ENCODE results near the gene CBFA2T3. TPM values are rescaled to one million over a fixed set of nuclear protein-coding genes. Genes with fewer than 3 reads are reported as not detected.
A peak's percentile ranks its signal among the peaks of the same experiment; 100 is the strongest.

Gene CBFA2T3
- total RNA-seq, 8 experiments from 2014 or later, result 0.41 to 3.4 (median 1.2) TPM

- H3K4me3 ChIP-seq, result no peak overlapping the region
- in situ Hi-C loops (cut with MboI; ENCODE audit: low pct_unique_long_range_greater_than_20kb in 2 of 9, low sequenced_read_pairs in 9 of 9, unreplicated experiment in 9 of 9), result loop anchor here in 2 of 9 experiments (25.0 kb wide), 2 partner anchors 231 to 281 kb away; partner anchors contain the start of genes CDH15 (in 1 of the 2), SLC22A31 (in 1 of the 2) and ZNF778 (in 1 of the 2)
- ATAC-seq (replicated peaks in 6 of 8), result no peak
- H3K4me1 ChIP-seq (replicated peaks in 1 of 2), result peaks cover 24 to 36% of the 10 kb centered on the region in 2 donors
- H3K27ac ChIP-seq, result no peak overlapping the region
- WGBS, 10 experiments, result 83% methylated on average over 1 of the region's 20 CpGs; no CpG with 5 or more reads in 9 of the 10 experiments
Measured at GRCh38 chr16:88931373-88931900, 45.6 kb downstream of the CBFA2T3 start.

- in situ Hi-C loops (cut with MboI; ENCODE audit: low pct_unique_long_range_greater_than_20kb in 2 of 9, low sequenced_read_pairs in 9 of 9, unreplicated experiment in 9 of 9), result loop anchor here in 2 of 9 experiments (25.0 kb wide), 2 partner anchors 232 to 282 kb away; partner anchors contain the start of genes CDH15 (in 1 of the 2), SLC22A31 (in 1 of the 2) and ZNF778 (in 1 of the 2)
- Histone ChIP-seq H3K4me3 (no peak overlapping the region), H3K27ac (no peak overlapping the region), H3K4me1 (replicated peaks in 1 of 2) (peaks cover 27 to 41% of the 10 kb centered on the region in 2 donors)
- ATAC-seq (replicated peaks in 6 of 8), result no peak
- 17 to 100% (median 45%) methylated on average over 1 to 4 of the region's 12 CpGs; no CpG with 5 or more reads in 5 of the 10 experiments for WGBS, 10 experiments
Measured at GRCh38 chr16:88930716-88931115, 46.3 kb downstream of the CBFA2T3 start.

- WGBS, 10 experiments, result 40 to 42% methylated on average over 3 to 4 of the region's 14 CpGs; no CpG with 5 or more reads in 8 of the 10 experiments
- Histone ChIP-seq H3K27ac (peak overlapping the region in 1 of 2 donors; percentile 85), H3K4me3 (no peak overlapping the region), H3K4me1 (replicated peaks in 1 of 2) (peaks cover 36 to 51% of the 10 kb centered on the region in 2 donors)
- peak in 5 of 8 experiments; percentile 10 to 63 (median 44) for ATAC-seq (replicated peaks in 6 of 8)
- in situ Hi-C loops (cut with MboI; ENCODE audit: low pct_unique_long_range_greater_than_20kb in 2 of 9, low sequenced_read_pairs in 9 of 9, unreplicated experiment in 9 of 9), result loop anchor here in 2 of 9 experiments (25.0 kb wide), 2 partner anchors 233 to 283 kb away; partner anchors contain the start of genes CDH15 (in 1 of the 2), SLC22A31 (in 1 of the 2) and ZNF778 (in 1 of the 2)
Measured at GRCh38 chr16:88929091-88929445, 47.9 kb downstream of the CBFA2T3 start.

DNA sequence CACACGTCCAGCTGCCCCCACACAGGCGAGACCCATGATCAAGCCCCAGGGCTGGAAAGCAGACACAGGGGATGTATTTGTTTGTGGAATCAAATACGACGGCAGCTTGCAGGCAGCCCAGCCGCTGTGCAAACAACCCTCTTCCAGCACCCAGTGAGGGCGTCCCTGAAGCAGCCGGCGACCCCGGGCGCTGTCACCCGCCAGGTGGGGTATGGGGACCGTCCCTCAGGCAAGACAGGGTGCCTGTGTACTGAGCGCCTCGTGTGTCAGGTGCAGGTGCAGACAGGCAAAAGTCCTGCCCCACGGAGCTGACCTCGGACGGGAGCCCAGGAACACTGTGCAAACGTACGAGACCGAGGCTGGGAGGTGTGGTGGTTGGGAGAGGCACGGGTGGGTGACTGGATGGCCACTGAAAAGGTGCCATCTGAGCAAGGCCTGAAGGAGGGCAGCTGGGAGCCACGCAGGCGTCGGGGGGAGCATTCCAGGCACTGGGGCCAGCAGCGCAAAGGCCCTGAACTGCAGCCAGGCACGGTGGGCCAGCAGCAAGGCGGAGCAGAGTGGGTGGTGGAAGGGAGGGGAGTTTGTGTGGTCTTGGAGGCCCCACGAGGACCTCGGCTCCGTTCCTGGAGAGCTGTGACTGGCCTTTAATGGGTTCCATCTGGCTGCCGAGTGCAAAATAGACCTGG is 48.5 kb downstream of the CBFA2T3 start:
- ATAC-seq (replicated peaks in 6 of 8), result peak in 5 of 8 experiments; percentile 5 to 28 (median 11)
- in situ Hi-C loops (cut with MboI; ENCODE audit: low pct_unique_long_range_greater_than_20kb in 2 of 9, low sequenced_read_pairs in 9 of 9, unreplicated experiment in 9 of 9), result loop anchor here in 2 of 9 experiments (25.0 kb wide), 2 partner anchors 234 to 284 kb away; partner anchors contain the start of genes CDH15 (in 1 of the 2), SLC22A31 (in 1 of the 2) and ZNF778 (in 1 of the 2)
- Histone ChIP-seq H3K27ac (peak overlapping the region in 1 of 2 donors; percentile 85), H3K4me3 (no peak overlapping the region), H3K4me1 (replicated peaks in 1 of 2) (peaks cover 36 to 51% of the 10 kb centered on the region in 2 donors)
- 0 to 83% (median 83%) methylated on average over 1 to 8 of the region's 31 CpGs; no CpG with 5 or more reads in 7 of the 10 experiments for WGBS, 10 experiments

DNA sequence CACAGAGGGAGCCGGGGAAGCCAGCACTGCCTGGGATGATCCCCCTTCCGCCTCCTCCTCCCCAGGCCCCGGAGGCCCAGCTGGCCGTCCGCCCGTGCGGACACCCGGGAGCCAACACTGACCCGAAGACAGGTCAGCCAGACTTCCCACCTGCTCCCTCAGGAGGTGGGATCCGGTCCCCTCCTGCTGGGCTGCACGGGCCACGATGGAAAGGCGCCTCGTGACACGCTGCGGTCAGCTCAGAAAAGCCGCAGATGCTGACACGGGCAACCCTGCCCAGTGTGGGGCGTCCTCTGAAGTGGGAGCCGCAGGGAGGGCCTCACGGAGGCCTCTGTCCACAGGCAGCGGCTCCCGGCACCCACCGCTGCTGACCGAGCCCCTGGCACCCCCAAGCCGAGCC is 49.3 kb downstream of the CBFA2T3 start:
- H3K4me1 ChIP-seq (replicated peaks in 1 of 2), result peaks cover 36 to 51% of the 10 kb centered on the region in 2 donors
- H3K4me3 ChIP-seq, result no peak overlapping the region
- in situ Hi-C loops (cut with MboI; ENCODE audit: low pct_unique_long_range_greater_than_20kb in 2 of 9, low sequenced_read_pairs in 9 of 9, unreplicated experiment in 9 of 9), result loop anchor here in 2 of 9 experiments (25.0 kb wide), 2 partner anchors 235 to 285 kb away; partner anchors contain the start of genes CDH15 (in 1 of the 2), SLC22A31 (in 1 of the 2) and ZNF778 (in 1 of the 2)
- no peak for ATAC-seq (replicated peaks in 6 of 8)
- peak overlapping the region; percentile 41 to 85 for H3K27ac ChIP-seq
- WGBS, 10 experiments, result 63 to 100% methylated on average over 1 to 4 of the region's 26 CpGs; no CpG with 5 or more reads in 8 of the 10 experiments

DNA sequence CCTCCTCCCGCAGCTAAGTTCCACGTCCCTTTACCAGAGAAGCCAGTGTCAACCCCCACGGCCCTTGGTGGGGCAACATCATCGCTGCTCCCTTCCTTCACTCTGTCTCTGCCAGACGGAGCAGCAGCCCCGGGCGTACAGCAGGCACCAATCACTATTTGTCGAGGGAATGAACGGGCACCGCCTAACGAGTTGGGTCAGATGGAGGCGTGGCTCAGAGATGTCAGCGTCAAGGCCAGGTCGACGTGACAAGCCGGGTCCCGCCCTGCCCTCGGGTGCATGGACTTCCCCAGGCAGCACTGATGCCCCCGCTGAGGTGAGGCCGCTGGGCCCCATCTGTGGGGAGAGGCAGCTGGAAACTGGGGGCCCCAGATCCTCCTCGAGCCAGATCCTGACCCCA is 50.0 kb downstream of the CBFA2T3 start:
- in situ Hi-C loops (cut with MboI; ENCODE audit: low pct_unique_long_range_greater_than_20kb in 2 of 9, low sequenced_read_pairs in 9 of 9, unreplicated experiment in 9 of 9), result loop anchor here in 2 of 9 experiments (25.0 kb wide), 2 partner anchors 235 to 285 kb away; partner anchors contain the start of genes CDH15 (in 1 of the 2), SLC22A31 (in 1 of the 2) and ZNF778 (in 1 of the 2)
- peaks cover 36 to 51% of the 10 kb centered on the region in 2 donors for H3K4me1 ChIP-seq (replicated peaks in 1 of 2)
- H3K27ac ChIP-seq, result peak overlapping the region in 1 of 2 donors; percentile 85
- 80 to 100% (median 80%) methylated on average over 1 to 3 of the region's 21 CpGs; no CpG with 5 or more reads in 7 of the 10 experiments for WGBS, 10 experiments
- H3K4me3 ChIP-seq, result no peak overlapping the region
- no peak for ATAC-seq (replicated peaks in 6 of 8)

DNA sequence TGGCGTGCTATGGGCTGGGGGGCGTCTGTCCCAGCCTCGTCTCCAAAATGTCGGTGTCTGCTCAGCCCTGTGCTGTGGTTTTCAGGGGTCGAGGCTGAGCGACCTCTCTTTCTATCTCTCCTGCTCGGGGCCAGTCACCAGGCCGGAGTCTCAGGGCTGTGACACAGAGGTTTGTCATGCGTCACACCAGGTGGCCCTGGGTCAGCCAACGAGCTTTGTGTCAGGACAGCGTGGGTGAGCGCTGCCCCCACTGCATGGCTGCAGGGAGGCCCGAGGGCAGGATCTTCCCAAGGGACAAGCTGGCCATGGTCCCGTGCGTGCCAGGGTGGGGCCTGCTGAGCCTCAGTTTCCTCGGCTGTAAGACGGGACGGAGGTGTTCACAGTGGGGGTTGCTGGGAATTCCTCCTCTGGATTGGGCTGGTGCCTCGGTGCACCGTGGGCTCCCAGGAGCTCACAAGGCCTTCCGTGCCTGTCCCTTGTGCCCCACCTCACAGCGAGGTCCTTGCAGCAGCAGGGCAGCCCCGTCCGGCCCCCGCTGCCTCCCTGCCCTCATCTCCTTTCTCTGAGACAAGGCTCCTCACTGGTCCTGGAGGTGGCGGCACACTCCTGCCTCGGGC is 50.5 kb downstream of the CBFA2T3 start:
- in situ Hi-C loops (cut with MboI; ENCODE audit: low pct_unique_long_range_greater_than_20kb in 2 of 9, low sequenced_read_pairs in 9 of 9, unreplicated experiment in 9 of 9), result loop anchor here in 2 of 9 experiments (25.0 kb wide), 2 partner anchors 236 to 286 kb away; partner anchors contain the start of genes CDH15 (in 1 of the 2), SLC22A31 (in 1 of the 2) and ZNF778 (in 1 of the 2)
- ATAC-seq (replicated peaks in 6 of 8), result no peak
- peaks cover 36 to 51% of the 10 kb centered on the region in 2 donors for H3K4me1 ChIP-seq (replicated peaks in 1 of 2)
- 22 to 100% (median 40%) methylated on average over 1 to 11 of the region's 27 CpGs; no CpG with 5 or more reads in 5 of the 10 experiments for WGBS, 10 experiments
- H3K27ac ChIP-seq, result peak overlapping the region in 1 of 2 donors; percentile 59
- H3K4me3 ChIP-seq, result no peak overlapping the region

DNA sequence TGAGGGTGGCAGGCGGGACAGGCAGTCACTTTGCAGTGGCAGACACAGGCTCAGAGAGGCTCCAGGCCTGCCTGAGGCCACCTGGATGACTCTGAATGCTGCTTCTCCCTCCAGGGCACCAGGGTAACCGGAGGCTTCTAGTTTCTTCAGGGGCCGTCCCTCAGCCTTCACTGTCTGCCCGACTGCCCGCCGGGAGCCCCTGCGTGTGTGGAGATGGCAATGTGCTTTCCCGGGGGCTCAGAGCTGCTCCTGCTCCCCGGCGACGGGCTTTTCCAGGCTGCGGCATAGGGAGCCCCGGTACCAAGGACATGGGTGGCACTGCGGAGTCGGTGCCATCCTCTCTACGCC is 51.5 kb downstream of the CBFA2T3 start:
- 70 to 100% methylated on average over 2 to 7 of the region's 16 CpGs; no CpG with 5 or more reads in 8 of the 10 experiments for WGBS, 10 experiments
- no peak overlapping the region for H3K27ac ChIP-seq
- in situ Hi-C loops (cut with MboI; ENCODE audit: low pct_unique_long_range_greater_than_20kb in 2 of 9, low sequenced_read_pairs in 9 of 9, unreplicated experiment in 9 of 9), result loop anchor here in 2 of 9 experiments (25.0 kb wide), 2 partner anchors 237 to 287 kb away; partner anchors contain the start of genes CDH15 (in 1 of the 2), SLC22A31 (in 1 of the 2) and ZNF778 (in 1 of the 2)

GRCh38 chr16:88924834-88925539 is 52.0 kb downstream of the CBFA2T3 start:
- in situ Hi-C loops (cut with MboI; ENCODE audit: low pct_unique_long_range_greater_than_20kb in 2 of 9, low sequenced_read_pairs in 9 of 9, unreplicated experiment in 9 of 9), result loop anchor here in 2 of 9 experiments (25.0 kb wide), 2 partner anchors 237 to 287 kb away; partner anchors contain the start of genes CDH15 (in 1 of the 2), SLC22A31 (in 1 of the 2) and ZNF778 (in 1 of the 2)
- WGBS, 10 experiments, result 0 to 80% (median 52%) methylated on average over 1 to 9 of the region's 30 CpGs; no CpG with 5 or more reads in 6 of the 10 experiments
- peak; percentile 42 to 93 (median 86) for ATAC-seq (replicated peaks in 6 of 8)
- Histone ChIP-seq H3K4me1 (replicated peaks in 1 of 2) (peaks cover 36 to 48% of the 10 kb centered on the region in 2 donors), H3K4me3 (no peak overlapping the region), H3K27ac (no peak overlapping the region)

More for the DNA sequence above, 51.5 kb downstream of the CBFA2T3 start:
- Histone ChIP-seq H3K4me1 (replicated peaks in 1 of 2) (peaks cover 36 to 48% of the 10 kb centered on the region in 2 donors), H3K4me3 (no peak overlapping the region)
- ATAC-seq (replicated peaks in 6 of 8), result no peak

GRCh38 chr16:88923926-88924833 is 52.8 kb downstream of the CBFA2T3 start:
- H3K4me1 ChIP-seq (replicated peaks in 1 of 2), result peaks cover 34 to 45% of the 10 kb centered on the region in 2 donors
- WGBS, 10 experiments, result 61 to 80% methylated on average over 3 to 5 of the region's 37 CpGs; no CpG with 5 or more reads in 8 of the 10 experiments
- H3K4me3 ChIP-seq, result no peak overlapping the region
- in situ Hi-C loops (cut with MboI; ENCODE audit: low pct_unique_long_range_greater_than_20kb in 2 of 9, low sequenced_read_pairs in 9 of 9, unreplicated experiment in 9 of 9), result no loop called here
- H3K27ac ChIP-seq, result no peak overlapping the region
- ATAC-seq (replicated peaks in 6 of 8), result no peak

GRCh38 chr16:88923450-88923849 is 53.6 kb downstream of the CBFA2T3 start:
- ATAC-seq (replicated peaks in 6 of 8), result no peak
- H3K4me3 ChIP-seq, result no peak overlapping the region
- H3K4me1 ChIP-seq (replicated peaks in 1 of 2), result peaks cover 27 to 38% of the 10 kb centered on the region in 2 donors
- whole genome bisulfite sequencing, 10 experiments, result 45 to 100% (median 87%) methylated on average over 1 to 5 of the region's 17 CpGs; no CpG with 5 or more reads in 5 of the 10 experiments
- no peak overlapping the region for H3K27ac ChIP-seq
- in situ Hi-C loops (cut with MboI; ENCODE audit: low pct_unique_long_range_greater_than_20kb in 2 of 9, low sequenced_read_pairs in 9 of 9, unreplicated experiment in 9 of 9), result no loop called here

All from motor neuron (in vitro differentiated cells).